Endothelial cell of umbilical vein (primary cell): Measurements from ENCODE around the gene FAM98C. TPM values are rescaled to one million over a fixed set of nuclear protein-coding genes. Genes with fewer than 3 reads are reported as not detected.

ENCODE experiments used
- BruUV-seq: library from RNA; stranded (reverse); fragments of 400-500 nt; replicated peaks from 2 replicates; lab custom pipeline; 2021; lab: Mats Ljungman, UMichigan
- CTCF ChIA-PET: fragments of 300-600, 350-600 bp; sonication (Branson Sonifier 250); formaldehyde crosslinking; loops from one replicate; lab custom pipeline; 2021; ENCODE audit warnings: antibody characterized with exemption, inconsistent platforms; lab: Charles Lee
- POLR2A ChIA-PET: fragments of 300-600, 350-600 bp; sonication (Branson Sonifier 250); formaldehyde crosslinking; loops from one replicate; lab custom pipeline; 2021; ENCODE audit warnings: antibody characterized with exemption, inconsistent platforms; lab: Charles Lee
- DNase-seq: peaks from one replicate; pipeline ENCODE4 v3.0.0-alpha.2; 2011; ENCODE audit warnings: low read depth, low spot score
- FAIRE-seq: peaks from 2 replicates; lab custom pipeline; 2011; peaks lifted over from hg19 to GRCh38; lab: Jason Lieb, UNC
- H2AFZ ChIP-seq: 2 replicates; pipeline ENCODE4 v1.6.0; 2012; ENCODE audit warnings: low read depth, low read length, control low read depth, inconsistent platforms
- H3K27ac ChIP-seq: 2 replicates; pipeline ENCODE4 v1.5.1; 2011; ENCODE audit warnings: low read depth, mild to moderate bottlenecking, control low read depth, low read length, moderate library complexity; ENCODE audit not compliant: insufficient read depth
- H3K27me3 ChIP-seq, 2 experiments: 2 replicates each; pipeline versions ENCODE4 v1.6.0 to v1.6.1; 2011; ENCODE audit warnings: low read length in 2 of 2, mixed read lengths in 1 of 2; ENCODE audit not compliant: control insufficient read depth in 2 of 2, insufficient read depth in 2 of 2
- H3K36me3 ChIP-seq, 2 experiments: 2 replicates in 1 of 2; 3 replicates in 1 of 2; pipeline ENCODE4 v1.5.1; 2011; ENCODE audit warnings: low read length in 2 of 2, mild to moderate bottlenecking in 1 of 2, moderate library complexity in 1 of 2; ENCODE audit not compliant: control insufficient read depth in 2 of 2, insufficient read depth in 2 of 2; ENCODE audit errors: extremely low read depth in 1 of 2
- H3K4me1 ChIP-seq: 3 replicates; pipeline ENCODE4 v1.5.1; 2011; ENCODE audit warnings: mild to moderate bottlenecking, low read length; ENCODE audit not compliant: control insufficient read depth, insufficient read depth; ENCODE audit errors: extremely low read depth
- H3K4me2 ChIP-seq: 2 replicates; pipeline ENCODE4 v1.6.1; 2011; ENCODE audit warnings: low read length, control low read depth, mixed read lengths; ENCODE audit not compliant: insufficient read depth
- H3K4me3 ChIP-seq, 3 experiments: fragments of 200-600 bp in 1 of 3; sonication (generic), shearing (Covaris generic) in 1 of 3; replicated peaks in 1 of 3; 2 replicates each; pipeline ENCODE4 v1.5.1; 2011 to 2016; ENCODE audit warnings: control low read depth in 3 of 3, low read length in 3 of 3, mild to moderate bottlenecking in 2 of 3, inconsistent platforms in 1 of 3, low read depth in 1 of 3, moderate library complexity in 1 of 3; ENCODE audit not compliant: insufficient read depth in 1 of 3
- H3K79me2 ChIP-seq: 2 replicates; pipeline ENCODE4 v1.6.0; 2012; ENCODE audit warnings: low read length, inconsistent platforms; ENCODE audit not compliant: control insufficient read depth, insufficient read depth
- H3K9ac ChIP-seq: replicated peaks from 2 replicates; pipeline ENCODE3; 2011; ENCODE audit warnings: low read length, control low read depth; ENCODE audit not compliant: insufficient read depth; ENCODE audit errors: extremely low read depth
- H3K9me1 ChIP-seq: replicated peaks from 3 replicates; pipeline ENCODE4 v1.6.0; 2011; ENCODE audit warnings: mild to moderate bottlenecking, low read length; ENCODE audit not compliant: control insufficient read depth, insufficient read depth; ENCODE audit errors: extremely low read depth
- H3K9me3 ChIP-seq: replicated peaks from 2 replicates; pipeline ENCODE4 v1.5.1; 2012; ENCODE audit warnings: low read length, inconsistent platforms; ENCODE audit not compliant: control insufficient read depth, insufficient read depth
- H4K20me1 ChIP-seq: replicated peaks from 2 replicates; pipeline ENCODE3; 2011; ENCODE audit warnings: mild to moderate bottlenecking, low read length; ENCODE audit not compliant: control insufficient read depth, insufficient read depth; ENCODE audit errors: extremely low read depth
- EZH2 ChIP-seq: IDR thresholded peaks from 2 replicates; pipeline ENCODE4 v1.6.1; 2012; ENCODE audit warnings: borderline replicate concordance, low read depth, mild to moderate bottlenecking, moderate library complexity, low read length, inconsistent platforms; ENCODE audit not compliant: severe bottlenecking
- FOS ChIP-seq: IDR thresholded peaks from 2 replicates; pipeline ENCODE4 v1.6.1; 2011; ENCODE audit warnings: mild to moderate bottlenecking, low read length, moderate library complexity, borderline replicate concordance; ENCODE audit not compliant: insufficient read depth
- GATA2 ChIP-seq: IDR thresholded peaks from 2 replicates; pipeline ENCODE4 v1.7.0; 2011; ENCODE audit warnings: low read depth, mild to moderate bottlenecking, moderate library complexity, mixed read lengths, low read length; ENCODE audit not compliant: insufficient read length, insufficient read depth
- JUN ChIP-seq: IDR thresholded peaks from 2 replicates; pipeline ENCODE4 v1.6.1; 2011; ENCODE audit warnings: borderline replicate concordance, low read depth; ENCODE audit not compliant: insufficient read length, insufficient read depth
- MYC ChIP-seq: IDR thresholded peaks from one replicate; pipeline ENCODE4 v1.6.1; 2011; ENCODE audit warnings: mild to moderate bottlenecking, low read depth, low read length
- POLR2A ChIP-seq: IDR thresholded peaks from 2 replicates; pipeline ENCODE4 v1.6.1; 2012; ENCODE audit warnings: low read depth, mild to moderate bottlenecking, control low read depth, low read length
- POLR2AphosphoS5 ChIP-seq: IDR thresholded peaks from 2 replicates; pipeline ENCODE4 v1.6.1; 2012; ENCODE audit warnings: low read depth, mild to moderate bottlenecking, control low read depth, low read length, moderate library complexity; ENCODE audit not compliant: insufficient read depth
- dilution Hi-C: fragments of 300-500 bp; cut with MboI; formaldehyde crosslinking; loops from one replicate; pipeline ENCODE4 v1.15.0; 2019; ENCODE audit warnings: low sequenced_read_pairs; ENCODE audit not compliant: extremely low pct_ligation_motif_present
- intact Hi-C: fragments of 100-400 bp; cut with micrococcal nuclease; formaldehyde crosslinking; loops from one replicate; pipeline ENCODE4 v1.10.0; 2022
- polyA plus RNA-seq, 4 experiments: library from polyadenylated mRNA; depleted of rRNA in 3 of 4; stranded (reverse) in 3 of 4; unstranded in 1 of 4; fragments of >200 nt; gene quantifications; 2 replicates each; pipeline versions ENCODE4 v1.2.1 to v1.2.3, GENCODE V29; 2011 to 2012; ENCODE audit warnings: missing spikeins in 1 of 4
- total RNA-seq: library from RNA; stranded (reverse); gene quantifications from 2 replicates; pipeline ENCODE4 v1.2.3, GENCODE V29; 2021
- TF ChIP-seq, protein P1 (sequence below), 2 donors: IDR thresholded peaks; 1 replicate in 1 of 2; 2 replicates in 1 of 2; pipeline ENCODE4 v1.5.1; 2011; ENCODE audit warnings: low read length in 2 of 2, mild to moderate bottlenecking in 2 of 2, moderate library complexity in 2 of 2, control low read depth in 1 of 2, inconsistent platforms in 1 of 2, low read depth in 1 of 2; ENCODE audit not compliant: insufficient read depth in 1 of 2; ENCODE audit errors: extremely low read depth in 1 of 2
- TF ChIP-seq, protein P2 (sequence below): IDR thresholded peaks from 2 replicates; pipeline ENCODE4 v1.6.1; 2011; ENCODE audit not compliant: insufficient read depth, insufficient read length

The FAM98C gene
- total and polyA plus RNA-seq, 2 donors (not counting 3 experiments of a cell fraction or from before 2014, with no cell fraction given): 12.6 to 13.0 TPM

DNA sequence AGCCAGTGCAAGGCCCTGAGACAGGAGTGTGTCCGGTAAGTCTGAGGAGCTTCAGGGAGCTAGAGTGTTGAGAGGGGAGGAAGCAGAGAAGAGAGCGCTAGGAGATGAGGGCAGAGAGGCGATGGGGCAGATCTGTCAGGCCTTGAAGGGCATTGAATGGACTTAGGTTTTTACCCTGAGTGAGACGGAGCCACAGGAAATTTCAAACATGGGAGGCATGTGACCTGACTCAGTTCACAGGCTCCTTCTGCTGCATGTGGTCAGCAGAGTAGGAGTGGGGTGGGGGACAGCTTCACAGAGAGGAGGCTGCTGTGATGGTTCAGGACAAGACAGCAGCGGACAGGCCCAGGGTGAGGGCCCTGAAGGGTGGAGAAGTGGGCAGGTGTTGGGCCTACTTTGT, 2.5 kb upstream of the FAM98C start:
- no TSS peak for BruUV-seq
- Histone ChIP-seq H3K4me2 (no peak overlapping the region), H3K79me2 (no peaks in the 10 kb centered on the region), H3K36me3 (no peaks in the 10 kb centered on the region), H3K9me1 (no peaks in the 10 kb centered on the region), H3K4me1 (peaks cover 2% of the 10 kb centered on the region), H4K20me1 (no peaks in the 10 kb centered on the region), H3K9ac (no peak overlapping the region), H2AFZ (no peak overlapping the region), H3K4me3 (no peak overlapping the region), H3K27me3 (no peaks in the 10 kb centered on the region), H3K27ac (no peak overlapping the region), H3K9me3 (no peaks in the 10 kb centered on the region)
- dilution Hi-C loops (no loop called here), intact Hi-C loops (loop anchor here (5.0 to 10.0 kb wide), 2 partner anchors 158 to 304 kb away; no protein-coding TSS in a partner anchor)
- CTCF ChIA-PET: no interaction called here
- no peak for TF ChIP-seq GATA2
- no peak for TF ChIP-seq EZH2
- TF ChIP-seq JUN: no peak
- no peak for TF ChIP-seq FOS
- TF ChIP-seq POLR2AphosphoS5: no peak
- TF ChIP-seq, protein P1, sequence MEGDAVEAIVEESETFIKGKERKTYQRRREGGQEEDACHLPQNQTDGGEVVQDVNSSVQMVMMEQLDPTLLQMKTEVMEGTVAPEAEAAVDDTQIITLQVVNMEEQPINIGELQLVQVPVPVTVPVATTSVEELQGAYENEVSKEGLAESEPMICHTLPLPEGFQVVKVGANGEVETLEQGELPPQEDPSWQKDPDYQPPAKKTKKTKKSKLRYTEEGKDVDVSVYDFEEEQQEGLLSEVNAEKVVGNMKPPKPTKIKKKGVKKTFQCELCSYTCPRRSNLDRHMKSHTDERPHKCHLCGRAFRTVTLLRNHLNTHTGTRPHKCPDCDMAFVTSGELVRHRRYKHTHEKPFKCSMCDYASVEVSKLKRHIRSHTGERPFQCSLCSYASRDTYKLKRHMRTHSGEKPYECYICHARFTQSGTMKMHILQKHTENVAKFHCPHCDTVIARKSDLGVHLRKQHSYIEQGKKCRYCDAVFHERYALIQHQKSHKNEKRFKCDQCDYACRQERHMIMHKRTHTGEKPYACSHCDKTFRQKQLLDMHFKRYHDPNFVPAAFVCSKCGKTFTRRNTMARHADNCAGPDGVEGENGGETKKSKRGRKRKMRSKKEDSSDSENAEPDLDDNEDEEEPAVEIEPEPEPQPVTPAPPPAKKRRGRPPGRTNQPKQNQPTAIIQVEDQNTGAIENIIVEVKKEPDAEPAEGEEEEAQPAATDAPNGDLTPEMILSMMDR (IDR thresholded peaks at IDR 0.05; ENCODE audit: extremely low read depth in 1 of 2, insufficient read depth in 1 of 2, low read depth in 1 of 2, low read length in 2 of 2): no peak
- TF ChIP-seq, protein P2, sequence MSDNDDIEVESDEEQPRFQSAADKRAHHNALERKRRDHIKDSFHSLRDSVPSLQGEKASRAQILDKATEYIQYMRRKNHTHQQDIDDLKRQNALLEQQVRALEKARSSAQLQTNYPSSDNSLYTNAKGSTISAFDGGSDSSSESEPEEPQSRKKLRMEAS: no peak
- TF ChIP-seq POLR2A: no peak
- TF ChIP-seq MYC: no peak
- POLR2A ChIA-PET: no interaction called here
- FAIRE-seq: no peak
- no peak for DNase-seq
